ENCODE measurements around the gene THADA.
A peak's percentile ranks its signal among the peaks of the same experiment; 100 is the strongest.

DNA sequence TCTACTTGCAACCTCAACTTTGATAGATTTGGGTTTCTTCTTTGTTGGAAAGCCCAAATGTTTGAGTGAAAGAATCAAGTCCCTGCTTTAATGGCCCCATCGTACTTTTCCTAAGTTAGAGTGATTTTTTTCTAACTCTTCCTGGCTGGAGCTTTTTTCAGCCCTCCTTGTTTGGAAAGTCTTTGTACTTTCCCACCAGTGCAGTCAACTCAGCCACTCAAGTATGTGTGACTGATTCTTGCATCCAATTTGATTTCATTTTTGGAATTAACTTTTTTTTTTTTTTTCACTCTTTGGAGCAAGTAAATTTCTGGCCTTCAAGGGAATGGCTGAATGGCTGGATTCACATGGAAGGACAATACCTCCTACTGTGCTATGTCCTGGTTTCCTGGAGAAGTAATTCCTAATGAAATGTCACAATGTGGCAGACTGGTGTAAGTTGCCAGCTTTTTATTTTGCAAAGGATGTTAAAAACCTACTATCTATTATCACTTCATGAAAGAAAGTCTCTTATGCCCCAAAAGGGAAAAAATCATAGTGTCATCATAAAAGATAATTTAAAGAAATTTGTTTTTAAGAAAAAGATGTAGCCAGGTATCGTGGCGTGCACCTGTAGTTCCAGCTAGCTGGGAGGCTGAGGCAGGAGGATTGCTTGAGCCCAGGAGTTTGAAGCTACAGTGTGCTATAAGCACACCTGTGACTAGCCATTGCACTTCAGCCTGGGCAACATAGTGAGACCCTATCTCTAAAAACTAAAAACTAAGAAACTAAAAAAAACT is 293.5 kb downstream of the THADA start:
- no peak for TF ChIP-seq POLR2A (IDR thresholded peaks at IDR 0.05)
- TF ChIP-seq, protein P1, sequence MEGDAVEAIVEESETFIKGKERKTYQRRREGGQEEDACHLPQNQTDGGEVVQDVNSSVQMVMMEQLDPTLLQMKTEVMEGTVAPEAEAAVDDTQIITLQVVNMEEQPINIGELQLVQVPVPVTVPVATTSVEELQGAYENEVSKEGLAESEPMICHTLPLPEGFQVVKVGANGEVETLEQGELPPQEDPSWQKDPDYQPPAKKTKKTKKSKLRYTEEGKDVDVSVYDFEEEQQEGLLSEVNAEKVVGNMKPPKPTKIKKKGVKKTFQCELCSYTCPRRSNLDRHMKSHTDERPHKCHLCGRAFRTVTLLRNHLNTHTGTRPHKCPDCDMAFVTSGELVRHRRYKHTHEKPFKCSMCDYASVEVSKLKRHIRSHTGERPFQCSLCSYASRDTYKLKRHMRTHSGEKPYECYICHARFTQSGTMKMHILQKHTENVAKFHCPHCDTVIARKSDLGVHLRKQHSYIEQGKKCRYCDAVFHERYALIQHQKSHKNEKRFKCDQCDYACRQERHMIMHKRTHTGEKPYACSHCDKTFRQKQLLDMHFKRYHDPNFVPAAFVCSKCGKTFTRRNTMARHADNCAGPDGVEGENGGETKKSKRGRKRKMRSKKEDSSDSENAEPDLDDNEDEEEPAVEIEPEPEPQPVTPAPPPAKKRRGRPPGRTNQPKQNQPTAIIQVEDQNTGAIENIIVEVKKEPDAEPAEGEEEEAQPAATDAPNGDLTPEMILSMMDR (IDR thresholded peaks at IDR 0.05) = peak in 1 of 6 experiments; percentile 4

Data from thyroid gland (tissue), 4 donors.